ENCODE data around the gene SELENOO. TPM values are rescaled to one million over a fixed set of nuclear protein-coding genes. Genes with fewer than 3 reads are reported as not detected.

Gene SELENOO
- total RNA-seq, 1 donor from 2014 or later: 12.0 TPM

- Histone ChIP-seq H3K36me3 (ENCODE audit: control insufficient read depth, insufficient read depth, low read length) (peaks cover 8% of the 10 kb centered on the region), H3K4me3 (ENCODE audit: low read depth, low read length) (no peak overlapping the region), H3K27me3 (ENCODE audit: control insufficient read depth, insufficient read depth, low read length) (no peaks in the 10 kb centered on the region)
- no peak for DNase-seq (ENCODE audit: low read depth)
- no peak for TF ChIP-seq CTCF (IDR thresholded peaks at IDR 0.05; ENCODE audit: insufficient read depth, low read length, poor library complexity, severe bottlenecking)
Observed at GRCh38 chr22:50216684-50217520, 16.1 kb downstream of the SELENOO start.

GRCh38 chr22:50217543-50218152 is 16.8 kb downstream of the SELENOO start:
- DNase-seq (ENCODE audit: low read depth): no peak
- H3K4me3 ChIP-seq (ENCODE audit: low read depth, low read length): no peak overlapping the region
- TF ChIP-seq CTCF (IDR thresholded peaks at IDR 0.05; ENCODE audit: insufficient read depth, low read length, poor library complexity, severe bottlenecking): no peak
- H3K27me3 ChIP-seq (ENCODE audit: control insufficient read depth, insufficient read depth, low read length): no peaks in the 10 kb centered on the region
- peaks cover 8% of the 10 kb centered on the region for H3K36me3 ChIP-seq (ENCODE audit: control insufficient read depth, insufficient read depth, low read length)

GRCh38 chr22:50218153-50218995 is 17.6 kb downstream of the SELENOO start:
- DNase-seq (ENCODE audit: low read depth): no peak
- Histone ChIP-seq H3K36me3 (ENCODE audit: control insufficient read depth, insufficient read depth, low read length) (peaks cover 6% of the 10 kb centered on the region), H3K27me3 (ENCODE audit: control insufficient read depth, insufficient read depth, low read length) (no peaks in the 10 kb centered on the region), H3K4me3 (ENCODE audit: low read depth, low read length) (no peak overlapping the region)
- no peak for TF ChIP-seq CTCF (IDR thresholded peaks at IDR 0.05; ENCODE audit: insufficient read depth, low read length, poor library complexity, severe bottlenecking)

GRCh38 chr22:50218996-50219727 is 18.4 kb downstream of the SELENOO start:
- peaks cover 5% of the 10 kb centered on the region for H3K36me3 ChIP-seq (ENCODE audit: control insufficient read depth, insufficient read depth, low read length)
- no peaks in the 10 kb centered on the region for H3K27me3 ChIP-seq (ENCODE audit: control insufficient read depth, insufficient read depth, low read length)
- H3K4me3 ChIP-seq (ENCODE audit: low read depth, low read length): no peak overlapping the region
- TF ChIP-seq CTCF (IDR thresholded peaks at IDR 0.05; ENCODE audit: insufficient read depth, low read length, poor library complexity, severe bottlenecking): no peak
- DNase-seq (ENCODE audit: low read depth): no peak

GRCh38 chr22:50219800-50220602 is 19.2 kb downstream of the SELENOO start:
- H3K4me3 ChIP-seq (ENCODE audit: low read depth, low read length): no peak overlapping the region
- TF ChIP-seq CTCF (IDR thresholded peaks at IDR 0.05; ENCODE audit: insufficient read depth, low read length, poor library complexity, severe bottlenecking): no peak
- no peak for DNase-seq (ENCODE audit: low read depth)
- H3K27me3 ChIP-seq (ENCODE audit: control insufficient read depth, insufficient read depth, low read length): no peaks in the 10 kb centered on the region
- peaks cover 2% of the 10 kb centered on the region for H3K36me3 ChIP-seq (ENCODE audit: control insufficient read depth, insufficient read depth, low read length)
